Measurements from ENCODE around the gene WNT11. TPM values are rescaled to one million over a fixed set of nuclear protein-coding genes. Genes with fewer than 3 reads are reported as not detected.

WNT11 gene
- 1.4 and 1.7 TPM in 2 replicates for total RNA-seq

GRCh38 chr11:76206327-76207081 lies at the start of gene WNT11:
Gene WNT11, minus strand, starts transcription at chr11:76206502. Its CDS starts 95 bp downstream, at chr11:76206407.

Other genes starting within 250 kb of the WNT11 start
- gene THAP12, start 174.6 kb upstream of the WNT11 start, total RNA-seq = 16.0 and 19.2 TPM in 2 replicates
- gene GVQW3, start 174.8 kb upstream of the WNT11 start, total RNA-seq = 0.69 and 2.1 TPM in 2 replicates
- gene EMSY, start 238.5 kb upstream of the WNT11 start, total RNA-seq = 7.9 and 19.7 TPM in 2 replicates